ENCODE results near the gene MXD1. TPM values are rescaled to one million over a fixed set of nuclear protein-coding genes. Genes with fewer than 3 reads are reported as not detected.
"Not testable (repeated sequence)": the region's sequence is repeated elsewhere in the genome, so short reads cannot be mapped to it uniquely, and the experiment has no call there.

The MXD1 gene, protein sequence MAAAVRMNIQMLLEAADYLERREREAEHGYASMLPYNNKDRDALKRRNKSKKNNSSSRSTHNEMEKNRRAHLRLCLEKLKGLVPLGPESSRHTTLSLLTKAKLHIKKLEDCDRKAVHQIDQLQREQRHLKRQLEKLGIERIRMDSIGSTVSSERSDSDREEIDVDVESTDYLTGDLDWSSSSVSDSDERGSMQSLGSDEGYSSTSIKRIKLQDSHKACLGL
- total RNA-seq (2021; fragmentation: NEBNext Ultra II Directional; extraction: Animal tissue kit (Norgen Biotek cat#: 25700)): 1 to 10 TPM; 4.1 to 9.1 (median 6.9) TPM
- long read RNA-seq, full-length matches to known transcripts: 5 of 10 reads
- long read RNA-seq, partial matches to known transcripts: 0 of 10 reads
- long read RNA-seq, other reads (novel, unspliced or antisense): 5 of 10 reads

DNA sequence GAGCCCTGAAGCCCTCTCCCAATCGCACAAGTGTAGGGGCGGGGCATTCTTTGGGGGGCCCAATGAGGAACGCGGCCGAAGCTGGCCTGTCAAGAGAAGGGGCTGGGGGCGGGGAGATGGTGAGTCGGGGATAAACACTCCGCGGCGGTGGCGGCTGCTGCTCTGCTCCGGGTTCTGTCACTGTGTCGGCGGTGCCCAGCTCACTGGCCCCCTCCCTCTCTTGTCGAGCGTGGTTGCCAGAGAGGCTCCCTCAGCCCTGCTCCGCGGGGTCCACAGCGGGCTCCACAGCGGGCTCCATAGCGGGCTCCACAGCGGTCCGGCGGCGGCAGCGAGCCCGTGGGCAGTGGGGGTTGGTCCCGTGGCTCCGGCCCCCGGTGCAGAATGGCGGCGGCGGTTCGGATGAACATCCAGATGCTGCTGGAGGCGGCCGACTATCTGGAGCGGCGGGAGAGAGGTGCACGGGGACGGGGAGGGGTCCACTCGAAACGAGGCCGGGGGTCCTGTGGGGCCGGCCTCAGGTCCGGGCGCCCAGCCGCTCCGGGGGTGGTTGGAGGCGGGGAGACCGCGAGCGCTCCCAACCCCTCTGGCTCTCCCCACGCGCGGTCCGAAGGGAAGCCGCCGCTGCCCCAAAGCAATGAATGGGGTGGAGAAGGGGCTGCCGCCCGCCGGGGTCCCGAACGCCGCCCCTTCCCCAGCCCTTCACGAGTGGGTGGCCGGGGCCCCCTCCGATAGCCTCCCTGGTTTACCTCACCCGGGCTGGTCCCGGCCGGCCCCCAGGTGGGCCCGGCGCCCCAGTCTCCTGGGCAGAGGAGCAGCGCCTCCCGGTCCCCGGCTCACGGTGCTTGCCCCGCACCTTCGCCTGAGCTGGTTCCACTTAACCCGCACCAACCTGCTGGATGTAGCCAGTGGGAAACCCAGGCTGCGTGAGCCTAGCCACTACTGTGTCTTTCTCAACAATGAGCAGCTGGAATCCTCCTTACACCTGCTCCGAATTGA, at the start of gene MXD1:
MXD1 (plus strand) TSS at position 160 of the 996 bp plus-strand sequence; CDS start at position 382, 222 bp downstream.
- peak; percentile 9 for DNase-seq
- H3K9me3 Mint-ChIP-seq: no peaks in the 10 kb centered on the region
- H3K27me3 Mint-ChIP-seq (ENCODE audit: insufficient read depth): 0 out of 2 replicates have a peak, but pooled peaks cover 2% of the 10 kb centered on the region
- H3K4me1 Mint-ChIP-seq (ENCODE audit: low read depth): peaks cover 45% of the 10 kb centered on the region
- 0 out of 2 replicates have a peak, but pooled peaks cover 4% of the 10 kb centered on the region for H3K36me3 Mint-ChIP-seq (ENCODE audit: low read depth)
- no peak for TF ChIP-seq CTCF (IDR thresholded peaks at IDR 0.05)
- peak within 1 kb of the TSS; percentile 88 for H3K4me3 Mint-ChIP-seq
- H3K27ac Mint-ChIP-seq: peak within 1 kb of the TSS; percentile 94

GRCh38 chr2:69888451-69888850, 26.5 kb upstream of the MXD1 start:
- Mint-ChIP-seq H3K4me3 (no peak overlapping the region), H3K4me1 (ENCODE audit: low read depth) (peaks cover 6% of the 10 kb centered on the region; the same call in 1 of the 2 replicates), H3K9me3 (peaks cover 7% of the 10 kb centered on the region; the same call in 1 of the 2 replicates), H3K27ac (no peak overlapping the region), H3K36me3 (ENCODE audit: low read depth) (no peaks in the 10 kb centered on the region), H3K27me3 (ENCODE audit: insufficient read depth) (no peaks in the 10 kb centered on the region; the same call in 1 of the 2 replicates)
- no peak for TF ChIP-seq CTCF (IDR thresholded peaks at IDR 0.05)
- DNase-seq: no peak

GRCh38 chr2:69889302-69889701, 25.6 kb upstream of the MXD1 start:
- H3K9me3 Mint-ChIP-seq: peaks cover 7% of the 10 kb centered on the region; the same call in 1 of the 2 replicates
- no peaks in the 10 kb centered on the region; the same call in 1 of the 2 replicates for H3K27me3 Mint-ChIP-seq (ENCODE audit: insufficient read depth)
- no peak overlapping the region for H3K27ac Mint-ChIP-seq
- no peak for TF ChIP-seq CTCF (IDR thresholded peaks at IDR 0.05)
- H3K4me3 Mint-ChIP-seq: no peak overlapping the region
- H3K36me3 Mint-ChIP-seq (ENCODE audit: low read depth): peaks cover 7% of the 10 kb centered on the region; the same call in 1 of the 2 replicates
- peaks cover 8% of the 10 kb centered on the region; the same call in 1 of the 2 replicates for H3K4me1 Mint-ChIP-seq (ENCODE audit: low read depth)
- DNase-seq: no peak

DNA sequence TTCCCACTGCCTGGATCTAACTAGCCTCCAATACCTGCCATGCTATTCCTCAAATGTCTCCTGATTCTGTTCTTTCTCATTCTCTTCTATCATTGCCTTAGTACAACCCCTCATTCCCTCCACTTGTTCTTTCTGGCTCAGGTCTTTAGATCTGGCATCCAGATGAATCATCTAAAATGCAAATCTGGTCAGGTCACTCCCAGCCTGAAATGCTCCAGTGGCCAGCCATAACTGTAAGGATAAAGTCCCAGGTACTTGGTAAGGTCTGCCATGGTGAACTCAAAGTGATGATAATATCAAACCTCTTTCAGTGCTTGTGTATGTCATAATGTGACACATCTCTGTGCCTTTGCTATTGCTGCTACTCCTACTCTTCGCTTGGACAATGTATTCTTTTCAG, 24.0 kb upstream of the MXD1 start:
- no peak for DNase-seq
- H3K27me3 Mint-ChIP-seq (ENCODE audit: insufficient read depth): no peaks in the 10 kb centered on the region; the same call in 1 of the 2 replicates
- H3K27ac Mint-ChIP-seq: no peak overlapping the region
- peaks cover 15% of the 10 kb centered on the region for H3K4me1 Mint-ChIP-seq (ENCODE audit: low read depth)
- TF ChIP-seq CTCF (IDR thresholded peaks at IDR 0.05): no peak
- no peak overlapping the region for H3K4me3 Mint-ChIP-seq
- peaks cover 7% of the 10 kb centered on the region; the same call in 1 of the 2 replicates for H3K9me3 Mint-ChIP-seq
- peaks cover 11% of the 10 kb centered on the region; the same call in 1 of the 2 replicates for H3K36me3 Mint-ChIP-seq (ENCODE audit: low read depth)

- not testable (repeated sequence) for H3K9me3 Mint-ChIP-seq; H3K27me3 Mint-ChIP-seq (ENCODE audit: insufficient read depth); DNase-seq
- Mint-ChIP-seq H3K4me3 (peak overlapping the region; percentile 98), H3K4me1 (ENCODE audit: low read depth) (peaks cover 31% of the 10 kb centered on the region), H3K36me3 (ENCODE audit: low read depth) (peaks cover 23% of the 10 kb centered on the region), H3K27ac (peak overlapping the region; percentile 96)
Observed at GRCh38 chr2:69892838-69893424, 22.0 kb upstream of the MXD1 start.

Measured in HFFc6 (cell line).